ENCODE data around the gene STAT5B. TPM values are rescaled to one million over a fixed set of nuclear protein-coding genes. Genes with fewer than 3 reads are reported as not detected.
A peak's percentile ranks its signal among the peaks of the same experiment; 100 is the strongest.

The STAT5B gene
- total and polyA plus RNA-seq, 2 of the 13 experiments (the other 11 are each of a cell fraction or from before 2014, with no cell fraction given): 21.0 to 42.8 TPM

- TF ChIP-seq HINFP (CRISPR knock-in tag; IDR thresholded peaks at IDR 0.05; ENCODE audit: low read depth): no peak
- no peak for TF ChIP-seq ZNF296 (CRISPR knock-in tag; conservative IDR thresholded peaks at IDR 0.05)
- TF ChIP-seq SNRNP70 (IDR thresholded peaks at IDR 0.05; ENCODE audit: low read depth, low read length): no peak
- no peak for TF ChIP-seq ZFP41 (CRISPR knock-in tag; IDR thresholded peaks at IDR 0.05; ENCODE audit: borderline replicate concordance)
- TF ChIP-seq PBX2 (CRISPR knock-in tag; IDR thresholded peaks at IDR 0.05): no peak; the same call in 1 of the 2 replicates
- TF ChIP-seq SNAPC4 (CRISPR knock-in tag; IDR thresholded peaks at IDR 0.05): no peak
- no peak for TF ChIP-seq PAWR (CRISPR knock-in tag; IDR thresholded peaks at IDR 0.05; ENCODE audit: borderline replicate concordance)
- no peak for TF ChIP-seq GPN1 (CRISPR knock-in tag; IDR thresholded peaks at IDR 0.05; ENCODE audit: borderline replicate concordance)
- no peak for TF ChIP-seq ZNF530 (CRISPR knock-in tag; IDR thresholded peaks at IDR 0.05; ENCODE audit: low read depth)
- 0 out of 2 replicates have a peak, but pooled peaks have one; percentile 54 for TF ChIP-seq BATF2 (CRISPR knock-in tag; IDR thresholded peaks at IDR 0.05)
- TF ChIP-seq ELK4 (CRISPR knock-in tag; IDR thresholded peaks at IDR 0.05; ENCODE audit: borderline replicate concordance): no peak
- peak; percentile 58 for TF ChIP-seq ATF2 (CRISPR knock-in tag; IDR thresholded peaks at IDR 0.05)
- peak; percentile 62; the same call in 1 of the 2 replicates for TF ChIP-seq ZFP91 (CRISPR knock-in tag; IDR thresholded peaks at IDR 0.05; ENCODE audit: borderline replicate concordance)
- no peak for TF ChIP-seq PTBP1 (IDR thresholded peaks at IDR 0.05; ENCODE audit: low read depth, low read length, poor library complexity, severe bottlenecking)
Measured at GRCh38 chr17:42304187-42305030, 28.2 kb upstream of the STAT5B start (continued).
